IPS DF 6.9 (cell line): ENCODE data around the gene ADARB1.

Experiments
- DNase-seq: peaks from one replicate; pipeline ENCODE4 v3.0.0-alpha.2; 2013; ENCODE audit warnings: low read depth, low spot score
- H3K27ac ChIP-seq: one replicate; pipeline ENCODE4 v1.5.1; 2013; ENCODE audit warnings: low read length, control low read depth
- H3K27me3 ChIP-seq: 2 replicates; pipeline ENCODE4 v1.6.1; 2013; ENCODE audit warnings: mild to moderate bottlenecking, low read length; ENCODE audit not compliant: control insufficient read depth, insufficient read depth
- H3K36me3 ChIP-seq: 2 replicates; pipeline ENCODE4 v1.6.1; 2013; ENCODE audit warnings: low read length; ENCODE audit not compliant: control insufficient read depth, insufficient read depth
- H3K4me1 ChIP-seq: 2 replicates; pipeline ENCODE4 v1.6.1; 2013; ENCODE audit warnings: low read length; ENCODE audit not compliant: control insufficient read depth, insufficient read depth
- H3K4me3 ChIP-seq: 2 replicates; pipeline ENCODE4 v1.5.1; 2013; ENCODE audit warnings: mild to moderate bottlenecking, low read length
- H3K9me3 ChIP-seq: 2 replicates; pipeline ENCODE4 v1.6.1; 2013; ENCODE audit warnings: low read length, inconsistent platforms; ENCODE audit not compliant: control insufficient read depth, insufficient read depth
- WGBS: extraction: QIAGEN DNeasy Blood & Tissue Kit; methylation state at CpG from one replicate; pipeline ENCODE4 v1.1.7; 2013; ENCODE audit warnings: mixed read lengths, missing lambda C conversion rate; ENCODE audit not compliant: insufficient read length, insufficient coverage; 5-methylcytosine and 5-hydroxymethylcytosine counted together

ADARB1 gene

DNA sequence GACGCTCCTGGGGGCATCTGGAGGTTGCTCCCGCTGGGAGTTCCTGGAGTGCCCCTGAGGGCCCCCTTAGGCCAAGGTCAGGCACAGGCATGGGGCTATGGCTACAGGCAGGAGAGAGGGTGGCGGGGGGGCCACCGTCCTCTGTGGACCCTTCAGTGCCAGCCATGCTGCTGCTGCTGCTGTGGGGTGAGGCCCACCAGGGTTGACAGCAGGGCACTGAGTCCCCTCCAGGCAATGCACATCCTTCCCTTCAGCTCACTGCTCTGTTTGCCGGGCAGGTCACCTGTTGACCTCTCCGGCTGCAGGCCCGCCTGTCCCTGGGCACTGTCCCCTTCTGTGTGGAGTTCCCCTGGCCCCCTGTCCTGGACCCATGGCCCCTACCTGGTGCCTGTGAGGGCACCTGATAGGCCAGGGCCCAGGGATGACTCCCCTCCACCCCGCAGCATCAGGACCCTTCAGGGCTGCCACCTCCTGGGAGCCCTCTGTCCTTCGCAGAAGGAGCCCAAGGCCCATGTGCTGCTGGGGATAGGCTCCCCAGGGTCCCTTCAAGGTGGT lies 34.1 kb upstream of the ADARB1 start:
- Histone ChIP-seq H3K36me3 (no peaks in the 10 kb centered on the region; the same call in 1 of the 2 replicates), H3K27me3 (no peaks in the 10 kb centered on the region), H3K4me3 (no peak overlapping the region), H3K4me1 (no peaks in the 10 kb centered on the region), H3K27ac (no peak overlapping the region), H3K9me3 (no peaks in the 10 kb centered on the region)
- DNase-seq, result no peak
- no CpG with 5 or more reads among the region's 9 CpGs for WGBS

DNA sequence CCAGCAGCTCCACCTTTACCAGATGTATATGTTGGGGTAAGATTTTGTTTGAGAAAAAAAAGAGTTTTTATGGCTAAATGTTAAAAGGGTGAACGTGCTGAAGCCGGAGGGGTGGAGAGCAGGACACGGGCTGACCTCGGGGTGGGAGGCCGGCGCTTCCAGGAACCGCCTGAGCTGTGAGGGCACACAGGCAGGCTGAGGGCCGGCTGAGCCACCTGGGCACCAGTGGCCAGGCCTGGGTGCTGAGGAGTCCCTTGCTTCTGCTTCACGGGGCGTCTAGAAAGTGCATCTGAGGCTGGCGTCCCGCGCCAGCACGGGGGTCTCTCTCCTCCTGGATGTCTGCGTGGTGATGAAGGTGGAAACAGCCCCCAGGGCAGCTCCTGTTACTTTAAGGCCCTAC lies 33.6 kb upstream of the ADARB1 start:
- Histone ChIP-seq H3K27me3 (no peaks in the 10 kb centered on the region), H3K4me3 (no peak overlapping the region), H3K27ac (no peak overlapping the region), H3K4me1 (no peaks in the 10 kb centered on the region), H3K36me3 (no peaks in the 10 kb centered on the region; the same call in 1 of the 2 replicates), H3K9me3 (no peaks in the 10 kb centered on the region)
- DNase-seq, result no peak
- 100% methylated on average over 1 of the region's 15 CpGs for WGBS

DNA sequence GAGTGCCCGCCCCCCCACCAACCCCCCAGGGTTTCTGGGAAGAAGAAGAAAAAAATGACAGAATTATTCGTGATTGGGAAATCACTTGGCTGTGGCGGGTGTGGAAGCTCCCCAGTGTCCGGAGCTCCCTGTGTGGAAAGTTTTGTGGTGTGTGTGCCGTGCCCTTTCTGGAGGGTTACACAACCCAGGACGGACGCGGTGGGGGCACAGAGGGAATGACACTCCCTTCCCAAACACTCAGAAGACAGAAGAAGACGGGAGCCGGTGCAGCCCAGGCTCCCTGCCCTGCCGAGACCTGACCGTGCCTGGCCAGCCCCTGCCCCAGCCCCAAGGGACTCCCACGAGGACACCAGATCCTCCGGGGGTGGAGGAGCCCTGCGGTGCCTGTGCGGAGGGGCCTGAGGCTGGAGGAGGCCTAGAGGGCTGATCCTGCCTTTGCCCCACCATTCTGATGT lies 33.0 kb upstream of the ADARB1 start:
- Histone ChIP-seq H3K27ac (no peak overlapping the region), H3K9me3 (no peaks in the 10 kb centered on the region), H3K4me1 (no peaks in the 10 kb centered on the region), H3K4me3 (no peak overlapping the region), H3K36me3 (no peaks in the 10 kb centered on the region; the same call in 1 of the 2 replicates), H3K27me3 (no peaks in the 10 kb centered on the region)
- DNase-seq, result no peak
- WGBS, result no CpG with 5 or more reads among the region's 16 CpGs

DNA sequence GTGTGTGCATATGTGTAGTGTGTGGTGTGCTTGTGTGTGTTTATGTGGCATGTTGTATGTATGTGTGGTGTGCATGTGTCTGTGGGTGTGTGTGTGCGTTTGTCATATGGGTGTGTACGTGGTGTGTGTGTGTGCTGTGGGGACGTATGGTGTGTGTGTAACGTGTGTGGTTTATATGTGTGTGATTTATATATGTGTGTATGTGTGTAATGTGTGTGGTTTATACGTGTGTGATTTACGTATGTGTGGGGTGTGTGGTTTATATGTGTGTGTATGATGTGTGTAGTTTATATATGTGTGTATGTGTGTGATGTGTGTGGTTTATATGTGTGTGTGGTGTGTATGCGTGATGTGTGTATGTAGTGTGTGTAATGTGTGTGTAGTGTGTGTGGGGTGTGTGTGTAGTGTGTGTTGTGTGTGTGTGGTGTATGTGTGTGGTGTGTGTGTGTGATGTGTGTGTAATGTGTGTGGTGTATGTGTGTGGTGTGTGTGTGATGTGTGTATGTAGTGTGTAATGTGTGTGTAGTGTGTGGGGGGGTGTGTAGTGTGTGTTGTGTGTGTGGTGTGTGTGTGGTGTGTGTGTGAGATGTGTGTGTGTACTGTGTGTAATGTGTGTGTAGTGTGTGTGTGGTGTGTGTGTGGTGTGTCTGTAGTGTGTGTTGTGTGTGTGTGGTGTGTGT lies 32.3 kb upstream of the ADARB1 start:
- H3K4me1 ChIP-seq, result no peaks in the 10 kb centered on the region
- 100% methylated on average over 7 of the region's 7 CpGs for WGBS
- no peaks in the 10 kb centered on the region for H3K9me3 ChIP-seq
- H3K36me3 ChIP-seq, result no peaks in the 10 kb centered on the region; the same call in 1 of the 2 replicates
- no peaks in the 10 kb centered on the region for H3K27me3 ChIP-seq
- no peak overlapping the region for H3K27ac ChIP-seq
- H3K4me3 ChIP-seq, result no peak overlapping the region
- no peak for DNase-seq

DNA sequence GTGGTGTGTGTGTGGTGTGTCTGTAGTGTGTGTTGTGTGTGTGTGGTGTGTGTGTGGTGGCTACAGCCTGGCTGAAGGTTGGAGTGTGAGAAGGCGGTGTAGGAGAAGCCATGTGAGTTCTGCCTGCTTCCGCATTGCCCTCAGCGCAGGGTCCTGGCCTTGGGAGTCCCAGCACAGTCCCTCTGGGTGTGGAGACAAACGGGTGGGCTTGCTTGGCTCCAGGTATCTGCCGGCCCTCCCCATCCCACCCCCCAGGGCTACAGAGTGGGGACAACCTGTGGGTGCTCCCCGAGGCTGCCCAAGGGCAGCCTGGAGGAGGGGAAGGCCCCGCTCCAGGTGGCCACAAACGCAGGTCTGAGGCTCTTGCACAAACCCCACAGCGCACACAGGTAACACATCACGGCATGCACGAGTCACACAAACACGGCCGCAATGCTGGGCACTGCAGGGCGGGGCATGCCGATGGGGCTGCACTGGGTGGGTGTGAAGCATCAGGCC lies 31.7 kb upstream of the ADARB1 start:
- DNase-seq, result no peak
- Histone ChIP-seq H3K27me3 (no peaks in the 10 kb centered on the region), H3K36me3 (no peaks in the 10 kb centered on the region; the same call in 1 of the 2 replicates), H3K27ac (no peak overlapping the region), H3K4me1 (no peaks in the 10 kb centered on the region), H3K9me3 (no peaks in the 10 kb centered on the region), H3K4me3 (no peak overlapping the region)
- WGBS, result no CpG with 5 or more reads among the region's 15 CpGs

DNA sequence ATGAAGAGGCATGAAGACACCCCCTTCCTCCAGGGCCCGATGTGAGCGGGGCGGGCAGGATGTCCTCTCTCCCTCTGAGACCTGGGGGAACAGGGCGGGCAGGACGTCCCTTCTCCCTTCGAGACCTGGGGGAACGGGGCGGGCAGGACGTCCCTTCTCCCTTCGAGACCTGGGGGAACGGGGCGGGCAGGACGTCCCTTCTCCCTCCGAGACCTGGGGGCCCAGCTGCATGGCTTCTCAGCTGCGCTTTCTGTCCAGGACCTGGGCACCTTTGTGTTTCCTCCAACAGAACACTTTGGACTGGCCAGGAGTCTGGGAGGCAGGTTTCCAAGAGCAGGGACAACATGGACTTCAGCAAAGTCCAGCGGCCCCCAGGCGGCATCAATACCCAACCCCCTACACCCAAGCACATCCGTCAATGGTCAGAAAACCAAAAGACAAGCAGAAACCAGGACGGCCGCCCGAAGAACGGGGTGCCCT lies 30.8 kb upstream of the ADARB1 start:
- no peak overlapping the region for H3K4me3 ChIP-seq
- no CpG with 5 or more reads among the region's 22 CpGs for WGBS
- no peaks in the 10 kb centered on the region for H3K4me1 ChIP-seq
- no peaks in the 10 kb centered on the region for H3K9me3 ChIP-seq
- no peaks in the 10 kb centered on the region; the same call in 1 of the 2 replicates for H3K36me3 ChIP-seq
- no peak overlapping the region for H3K27ac ChIP-seq
- no peak for DNase-seq
- H3K27me3 ChIP-seq, result no peaks in the 10 kb centered on the region

DNA sequence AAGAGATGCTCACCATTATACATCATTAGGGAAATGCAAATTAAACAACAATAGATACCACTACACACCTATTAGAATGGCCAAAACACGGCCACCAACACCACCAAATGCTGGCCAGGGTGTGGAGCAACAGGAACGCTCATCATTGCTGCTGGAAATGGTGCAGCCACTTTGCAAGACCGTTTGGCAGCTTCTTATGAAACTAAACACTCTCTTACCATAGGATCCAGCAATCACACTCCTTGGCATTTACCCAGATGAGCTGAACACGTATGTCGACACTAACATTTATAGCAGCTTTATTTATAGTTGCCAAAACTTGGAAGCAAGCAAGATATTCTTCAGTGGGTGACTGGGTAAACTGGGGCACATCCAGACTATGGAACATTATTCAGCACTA lies 28.9 kb upstream of the ADARB1 start:
- no peaks in the 10 kb centered on the region for H3K27me3 ChIP-seq
- no peak for DNase-seq
- no peak overlapping the region for H3K4me3 ChIP-seq
- no peak overlapping the region for H3K27ac ChIP-seq
- peaks cover 3% of the 10 kb centered on the region; the same call in 1 of the 2 replicates for H3K4me1 ChIP-seq
- WGBS, result no CpG with 5 or more reads among the region's 5 CpGs
- H3K36me3 ChIP-seq, result no peaks in the 10 kb centered on the region; the same call in 1 of the 2 replicates
- H3K9me3 ChIP-seq, result no peaks in the 10 kb centered on the region

DNA sequence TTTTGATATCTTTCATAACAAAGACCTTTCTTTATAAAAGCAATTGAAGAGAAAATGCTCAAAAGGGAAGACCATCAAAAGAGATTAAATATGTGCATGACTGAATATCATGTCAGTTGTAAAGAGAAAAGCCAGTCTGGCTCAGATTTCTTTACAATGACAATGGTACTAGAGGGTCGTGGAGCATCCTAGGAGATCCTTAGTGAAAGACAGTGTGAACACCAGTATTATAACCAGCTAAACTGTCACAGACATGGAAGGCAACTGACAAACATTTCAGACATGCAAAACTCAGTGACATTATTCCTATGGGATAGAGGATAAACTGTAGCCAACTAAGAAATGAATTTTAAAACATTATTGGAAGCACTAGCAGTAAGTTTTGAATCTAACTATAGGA lies 27.1 kb upstream of the ADARB1 start:
- H3K27me3 ChIP-seq, result no peaks in the 10 kb centered on the region
- no peak overlapping the region for H3K4me3 ChIP-seq
- no CpG with 5 or more reads among the region's 1 CpG for WGBS
- H3K4me1 ChIP-seq, result peaks cover 7% of the 10 kb centered on the region
- DNase-seq, result no peak
- no peaks in the 10 kb centered on the region for H3K9me3 ChIP-seq
- H3K27ac ChIP-seq, result no peak overlapping the region
- no peaks in the 10 kb centered on the region; the same call in 1 of the 2 replicates for H3K36me3 ChIP-seq

DNA sequence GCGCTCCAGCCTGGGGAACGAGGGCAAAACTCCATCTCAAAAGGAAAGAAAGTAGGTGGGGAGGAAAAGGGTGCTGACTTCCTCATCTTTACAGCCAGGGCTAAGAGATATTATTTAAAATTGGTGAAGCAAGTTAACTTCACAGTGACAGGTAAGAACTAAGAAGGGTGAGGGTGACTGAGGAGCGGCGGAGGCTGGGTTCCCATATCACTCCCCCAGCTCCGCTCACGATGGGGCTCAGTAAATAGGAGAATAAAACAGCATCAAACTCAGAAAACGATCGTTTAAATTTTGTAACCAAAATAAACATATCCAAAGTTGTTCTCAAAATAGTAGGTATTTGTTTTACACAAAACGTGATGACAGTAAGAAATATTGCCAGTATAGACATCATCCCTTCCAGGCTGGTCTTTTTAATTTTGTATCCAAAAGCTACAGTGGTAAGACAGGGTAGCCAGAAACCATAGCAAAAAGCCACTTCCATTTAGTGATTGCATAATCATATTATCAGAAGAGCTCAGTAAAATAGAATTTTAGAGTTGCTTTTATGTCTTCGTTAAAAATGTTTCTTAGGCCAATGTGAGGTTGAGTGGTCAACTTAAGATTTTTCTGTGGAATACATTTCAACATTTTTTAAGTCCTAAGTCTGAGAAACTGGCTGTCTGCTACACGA lies 26.2 kb upstream of the ADARB1 start:
- no peak overlapping the region for H3K27ac ChIP-seq
- WGBS, result no CpG with 5 or more reads among the region's 11 CpGs
- peaks cover 7% of the 10 kb centered on the region for H3K4me1 ChIP-seq
- H3K27me3 ChIP-seq, result no peaks in the 10 kb centered on the region
- no peak overlapping the region for H3K4me3 ChIP-seq
- H3K9me3 ChIP-seq, result no peaks in the 10 kb centered on the region
- H3K36me3 ChIP-seq, result no peaks in the 10 kb centered on the region
- no peak for DNase-seq

DNA sequence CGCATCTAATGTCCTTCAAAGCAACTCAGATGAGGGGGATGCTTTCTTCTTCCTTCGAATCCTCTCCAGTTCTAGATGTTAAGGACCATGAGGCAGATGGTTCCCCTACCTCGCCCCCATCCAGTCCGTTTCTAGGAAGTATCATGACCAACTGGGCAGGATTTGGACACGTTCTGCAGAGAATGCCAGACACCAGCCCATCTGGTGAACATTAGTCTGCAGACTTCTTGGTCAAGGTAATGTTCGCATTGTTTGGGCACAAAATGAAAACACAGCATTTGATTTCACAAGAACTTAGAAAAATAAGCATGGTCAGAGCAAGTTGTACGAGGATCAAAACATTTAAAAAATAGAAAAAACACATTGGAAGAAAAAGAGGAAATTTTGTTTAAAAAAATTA lies 25.4 kb upstream of the ADARB1 start:
- H3K27ac ChIP-seq, result no peak overlapping the region
- WGBS, result no CpG with 5 or more reads among the region's 7 CpGs
- peaks cover 7% of the 10 kb centered on the region for H3K4me1 ChIP-seq

More for the DNA sequence above, 25.4 kb upstream of the ADARB1 start:
- no peak overlapping the region for H3K4me3 ChIP-seq
- no peaks in the 10 kb centered on the region for H3K27me3 ChIP-seq
- no peaks in the 10 kb centered on the region for H3K36me3 ChIP-seq
- no peak for DNase-seq
- no peaks in the 10 kb centered on the region for H3K9me3 ChIP-seq
